ENCODE data around the gene S100P. TPM values are rescaled to one million over a fixed set of nuclear protein-coding genes. Genes with fewer than 3 reads are reported as not detected.
"Not testable (repeated sequence)": the region's sequence is repeated elsewhere in the genome, so short reads cannot be mapped to it uniquely, and the experiment has no call there.

S100P gene
- total and polyA plus RNA-seq, 9 donors = 0.41 to 3.9 (median 1.7) TPM

DNA sequence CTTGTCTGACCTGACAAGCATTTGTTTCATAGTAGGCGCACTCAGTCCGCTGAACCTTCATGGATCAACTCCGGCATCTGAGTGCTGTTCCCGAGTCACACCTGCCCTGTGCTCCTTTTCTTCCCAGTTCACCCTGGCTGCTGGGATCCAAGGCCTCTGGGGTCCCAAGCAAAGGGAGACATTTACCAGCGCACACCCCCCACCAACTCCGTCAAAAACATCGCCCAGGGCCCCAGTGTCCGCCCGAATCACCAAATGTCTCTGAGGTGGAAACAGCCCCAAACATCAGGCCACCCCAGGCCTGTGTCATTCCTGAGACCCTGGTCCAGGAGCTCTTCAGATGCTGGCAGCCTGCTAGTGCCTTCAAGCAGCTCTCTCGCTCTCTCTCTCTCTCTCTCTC lies 27.4 kb downstream of the S100P start:
- Histone ChIP-seq H3K36me3 (ENCODE audit: control insufficient read depth, insufficient read depth, low read length) (peaks cover 3% of the 10 kb centered on the region), H3K4me1 (ENCODE audit: control insufficient read depth, insufficient read depth, low read length) (peaks cover 9% of the 10 kb centered on the region), H3K27me3 (ENCODE audit: control insufficient read depth, insufficient read depth, low read length) (no peaks in the 10 kb centered on the region), H3K27ac (ENCODE audit: low read length) (no peak overlapping the region), H3K9me3 (replicated peaks; ENCODE audit: control insufficient read depth, low read depth, low read length) (no peaks in the 10 kb centered on the region), H3K4me3 (ENCODE audit: low read length) (no peak overlapping the region)
- 90% methylated on average over 8 of the region's 10 CpGs for WGBS (ENCODE audit: insufficient coverage)
- no peak for DNase-seq

DNA sequence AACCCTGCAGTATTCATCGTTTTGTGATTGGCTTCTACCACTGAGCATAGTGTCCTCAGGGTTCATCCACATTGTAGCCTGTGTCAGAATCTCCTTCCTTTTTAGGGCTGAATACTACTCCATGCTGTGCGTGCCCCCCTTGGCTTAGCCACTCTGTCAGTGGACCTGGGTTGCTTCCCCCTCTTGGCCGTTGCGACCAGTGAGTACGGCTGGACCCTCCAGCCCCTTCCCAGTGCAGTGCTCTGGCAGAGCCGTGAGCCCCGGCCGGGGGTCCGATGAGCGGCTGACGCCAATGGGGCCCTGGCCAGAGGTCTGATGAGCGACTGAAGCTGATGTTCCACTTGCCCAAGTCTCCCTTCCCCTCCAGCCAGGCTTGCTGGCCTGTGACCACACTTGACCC lies 29.2 kb downstream of the S100P start:
- no peaks in the 10 kb centered on the region for H3K9me3 ChIP-seq (replicated peaks; ENCODE audit: control insufficient read depth, low read depth, low read length)
- DNase-seq = no peak
- H3K4me3 ChIP-seq (ENCODE audit: low read length) = no peak overlapping the region
- no peak overlapping the region for H3K27ac ChIP-seq (ENCODE audit: low read length)
- peaks cover 3% of the 10 kb centered on the region for H3K36me3 ChIP-seq (ENCODE audit: control insufficient read depth, insufficient read depth, low read length)
- no peaks in the 10 kb centered on the region for H3K27me3 ChIP-seq (ENCODE audit: control insufficient read depth, insufficient read depth, low read length)
- H3K4me1 ChIP-seq (ENCODE audit: control insufficient read depth, insufficient read depth, low read length) = peaks cover 6% of the 10 kb centered on the region
- 92% methylated on average over 12 of the region's 12 CpGs for WGBS (ENCODE audit: insufficient coverage)

DNA sequence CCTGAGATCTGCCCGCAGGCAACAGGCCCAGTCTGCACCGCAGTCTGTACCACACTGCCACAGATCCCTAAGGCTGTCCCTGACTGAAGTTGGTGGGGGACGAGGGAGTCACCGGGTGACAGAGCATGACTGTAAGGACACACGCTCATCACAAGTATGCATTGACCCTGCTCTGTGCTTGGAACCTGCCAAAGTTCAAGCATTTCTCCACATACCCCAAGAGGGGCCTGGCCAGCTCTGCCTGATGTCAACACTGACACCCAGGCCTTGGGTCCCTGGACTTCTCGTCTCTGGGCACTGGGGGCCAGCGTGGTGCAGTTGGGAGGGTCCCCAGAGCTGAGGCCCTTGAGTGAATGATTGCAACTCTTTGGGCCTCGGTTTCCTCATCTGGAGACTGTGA lies 30.2 kb downstream of the S100P start:
- Histone ChIP-seq H3K9me3 (replicated peaks; ENCODE audit: control insufficient read depth, low read depth, low read length) (no peaks in the 10 kb centered on the region), H3K36me3 (ENCODE audit: control insufficient read depth, insufficient read depth, low read length) (peaks cover 2% of the 10 kb centered on the region), H3K27ac (ENCODE audit: low read length) (no peak overlapping the region), H3K27me3 (ENCODE audit: control insufficient read depth, insufficient read depth, low read length) (no peaks in the 10 kb centered on the region), H3K4me1 (ENCODE audit: control insufficient read depth, insufficient read depth, low read length) (peaks cover 4% of the 10 kb centered on the region), H3K4me3 (ENCODE audit: low read length) (no peak overlapping the region)
- DNase-seq = no peak
- 78% methylated on average over 5 of the region's 8 CpGs for WGBS (ENCODE audit: insufficient coverage)

DNA sequence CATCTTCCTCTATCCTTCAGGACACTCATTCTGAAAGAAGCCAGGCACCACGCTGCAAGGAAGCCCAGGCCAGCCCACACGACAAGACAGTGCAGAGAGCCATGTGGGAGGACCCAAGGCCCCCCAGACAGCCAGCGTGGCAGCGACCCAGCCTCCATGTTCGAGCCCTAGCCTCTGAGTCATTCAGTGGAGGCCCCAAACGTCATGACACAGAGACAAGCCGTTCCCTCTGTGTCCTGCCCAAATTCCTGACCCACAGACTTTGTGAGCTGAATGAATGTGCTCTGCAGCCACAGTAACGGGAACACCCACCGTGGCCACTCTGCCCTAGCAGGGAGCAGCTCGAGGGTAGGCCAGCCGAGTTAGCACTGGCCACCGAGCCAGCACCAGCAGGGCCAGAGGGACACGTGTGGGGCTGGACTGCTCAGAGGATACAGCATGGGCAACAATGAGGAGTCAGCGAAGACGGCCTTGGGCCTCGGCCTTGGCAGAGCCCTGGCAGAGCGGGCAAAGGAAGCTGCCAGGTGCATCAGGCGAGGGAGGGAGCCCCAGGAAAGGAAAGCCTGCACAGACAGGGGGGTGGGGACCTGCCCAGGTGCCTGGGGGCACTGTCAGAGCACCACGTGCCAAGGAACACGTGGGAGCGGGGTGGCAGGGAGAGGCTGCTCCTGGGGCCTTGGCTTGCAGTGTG lies 30.9 kb downstream of the S100P start:
- H3K27me3 ChIP-seq (ENCODE audit: control insufficient read depth, insufficient read depth, low read length) = no peaks in the 10 kb centered on the region
- peaks cover 4% of the 10 kb centered on the region for H3K4me1 ChIP-seq (ENCODE audit: control insufficient read depth, insufficient read depth, low read length)
- WGBS (ENCODE audit: insufficient coverage) = 69% methylated on average over 20 of the region's 21 CpGs
- no peaks in the 10 kb centered on the region for H3K36me3 ChIP-seq (ENCODE audit: control insufficient read depth, insufficient read depth, low read length)
- no peak overlapping the region for H3K4me3 ChIP-seq (ENCODE audit: low read length)
- no peaks in the 10 kb centered on the region for H3K9me3 ChIP-seq (replicated peaks; ENCODE audit: control insufficient read depth, low read depth, low read length)
- no peak overlapping the region for H3K27ac ChIP-seq (ENCODE audit: low read length)
- DNase-seq = no peak

DNA sequence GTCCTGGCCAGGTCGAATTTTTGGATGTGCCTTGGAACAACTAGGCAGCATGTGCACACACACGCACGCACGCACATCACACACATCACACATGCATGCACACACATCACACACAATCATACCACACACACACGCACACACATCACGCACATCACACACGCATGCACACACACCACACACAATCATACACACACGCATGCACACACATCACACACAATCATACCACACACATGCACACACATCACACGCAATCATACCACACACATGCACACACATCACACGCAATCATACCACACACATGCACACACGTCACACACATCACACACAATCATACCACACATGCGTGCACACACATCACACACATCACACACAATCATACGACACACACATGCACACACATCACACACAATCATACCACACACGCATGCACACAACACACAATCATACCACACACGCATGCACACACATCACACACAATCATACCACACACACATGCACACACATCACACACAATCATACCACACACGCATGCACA lies 31.8 kb downstream of the S100P start:
- 90% methylated on average over 9 of the region's 16 CpGs for WGBS (ENCODE audit: insufficient coverage)
- H3K27ac ChIP-seq (ENCODE audit: low read length); H3K27me3 ChIP-seq (ENCODE audit: control insufficient read depth, insufficient read depth, low read length); H3K4me3 ChIP-seq (ENCODE audit: low read length); H3K9me3 ChIP-seq (replicated peaks; ENCODE audit: control insufficient read depth, low read depth, low read length); DNase-seq; H3K4me1 ChIP-seq (ENCODE audit: control insufficient read depth, insufficient read depth, low read length); H3K36me3 ChIP-seq (ENCODE audit: control insufficient read depth, insufficient read depth, low read length): not testable (repeated sequence)

DNA sequence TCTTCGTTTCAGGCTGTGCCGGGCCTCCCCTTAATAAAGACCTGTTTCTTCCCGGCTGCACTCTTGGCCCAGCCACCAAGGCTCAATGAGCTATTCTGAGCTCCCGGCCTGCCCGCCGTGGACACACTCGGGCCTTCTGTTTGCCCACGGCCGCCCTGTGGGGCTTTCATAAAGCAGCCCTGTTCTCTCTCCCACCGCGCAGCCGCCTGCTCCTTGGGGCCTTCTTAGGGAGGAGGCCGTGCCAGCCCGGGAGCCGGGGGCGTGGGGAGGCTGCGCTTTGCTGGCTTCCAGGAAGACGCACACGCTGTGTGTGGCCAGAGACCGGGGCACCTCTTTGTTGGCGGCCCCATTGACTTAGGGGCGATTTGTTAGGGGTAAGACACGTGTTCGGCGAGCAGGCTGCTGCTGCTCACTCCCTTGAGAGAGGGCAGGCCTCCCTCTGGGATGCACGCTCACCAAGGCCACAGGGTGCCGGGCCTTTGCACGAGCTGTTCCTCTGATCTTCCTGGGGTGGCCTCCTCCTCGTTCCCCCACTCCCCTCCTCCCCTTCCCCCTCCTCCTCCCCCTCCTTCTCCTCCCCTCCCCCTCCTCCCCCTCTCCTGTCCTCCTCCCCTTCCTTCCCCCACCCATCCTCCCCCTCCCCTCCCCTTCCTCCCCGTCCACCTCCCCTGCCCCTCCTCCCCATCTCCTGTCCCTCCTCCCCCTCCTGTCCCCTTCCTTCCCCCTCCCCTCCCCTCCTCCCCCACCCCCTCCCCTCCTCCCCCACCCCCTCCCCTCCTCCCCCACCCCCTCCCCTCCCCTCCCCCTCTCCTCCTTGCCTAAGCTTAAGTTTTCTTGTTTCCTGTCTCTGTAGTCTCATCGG lies 33.6 kb downstream of the S100P start:
- H3K27ac ChIP-seq (ENCODE audit: low read length) = no peak overlapping the region
- no peak for DNase-seq
- no peak overlapping the region for H3K4me3 ChIP-seq (ENCODE audit: low read length)
- 66% methylated on average over 24 of the region's 31 CpGs for WGBS (ENCODE audit: insufficient coverage)
- H3K4me1 ChIP-seq (ENCODE audit: control insufficient read depth, insufficient read depth, low read length) = no peaks in the 10 kb centered on the region
- H3K9me3 ChIP-seq (replicated peaks; ENCODE audit: control insufficient read depth, low read depth, low read length) = no peaks in the 10 kb centered on the region
- no peaks in the 10 kb centered on the region for H3K36me3 ChIP-seq (ENCODE audit: control insufficient read depth, insufficient read depth, low read length)
- H3K27me3 ChIP-seq (ENCODE audit: control insufficient read depth, insufficient read depth, low read length) = no peaks in the 10 kb centered on the region

DNA sequence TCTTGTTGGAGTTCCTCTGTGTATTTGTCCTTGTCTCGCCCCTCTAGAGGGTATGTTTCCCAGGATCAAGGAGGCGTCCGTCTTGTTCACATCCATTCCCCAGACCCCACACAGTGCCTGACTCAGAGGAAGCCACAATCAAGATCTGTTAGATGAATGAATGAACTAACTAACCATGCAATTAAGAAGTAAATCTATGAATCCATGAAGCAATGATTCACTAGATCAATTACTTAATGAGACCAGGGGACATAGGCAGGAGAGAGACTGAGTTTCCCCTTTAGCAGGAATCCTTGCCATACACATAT lies 34.2 kb downstream of the S100P start:
- no peaks in the 10 kb centered on the region for H3K36me3 ChIP-seq (ENCODE audit: control insufficient read depth, insufficient read depth, low read length)
- no CpG with 5 or more reads among the region's 3 CpGs for WGBS (ENCODE audit: insufficient coverage)
- no peaks in the 10 kb centered on the region for H3K27me3 ChIP-seq (ENCODE audit: control insufficient read depth, insufficient read depth, low read length)
- H3K4me1 ChIP-seq (ENCODE audit: control insufficient read depth, insufficient read depth, low read length) = peaks cover 5% of the 10 kb centered on the region
- no peaks in the 10 kb centered on the region for H3K9me3 ChIP-seq (replicated peaks; ENCODE audit: control insufficient read depth, low read depth, low read length)
- no peak overlapping the region for H3K27ac ChIP-seq (ENCODE audit: low read length)
- DNase-seq = no peak
- no peak overlapping the region for H3K4me3 ChIP-seq (ENCODE audit: low read length)

DNA sequence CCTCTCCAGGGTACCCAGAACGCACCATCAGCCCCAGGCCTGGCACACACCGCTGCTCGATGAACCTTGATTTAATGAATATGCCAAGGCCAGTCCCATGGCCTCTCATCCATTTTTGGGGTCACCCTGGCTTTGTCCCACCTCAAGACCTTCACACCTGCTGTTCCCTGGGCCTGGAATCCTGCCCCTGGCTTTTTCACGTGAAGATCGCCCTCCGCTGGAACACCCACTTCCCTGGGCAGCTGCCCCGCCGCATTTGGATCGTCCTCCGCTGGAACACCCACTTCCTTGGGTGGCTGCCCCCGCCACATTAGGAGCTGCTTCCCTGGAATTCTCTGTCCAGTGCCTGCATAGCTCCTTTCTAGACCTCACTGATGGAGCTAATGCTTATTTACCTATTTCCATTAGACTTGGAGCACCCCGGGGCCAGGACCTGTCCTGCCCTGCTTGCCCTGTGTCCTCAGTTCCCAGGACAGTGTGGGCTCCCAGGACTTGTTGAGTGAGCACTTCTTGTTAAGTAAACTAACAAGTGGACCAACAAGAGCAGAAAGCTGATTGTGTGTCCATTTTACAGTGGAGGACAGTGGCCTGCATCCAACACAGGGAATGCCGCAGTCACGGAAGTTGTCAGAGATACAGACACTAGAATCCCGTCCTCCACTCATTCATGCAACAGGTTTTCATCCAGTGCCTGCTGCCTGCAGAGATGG lies 34.8 kb downstream of the S100P start:
- no peaks in the 10 kb centered on the region for H3K9me3 ChIP-seq (replicated peaks; ENCODE audit: control insufficient read depth, low read depth, low read length)
- H3K4me3 ChIP-seq (ENCODE audit: low read length) = no peak overlapping the region
- DNase-seq = no peak
- H3K4me1 ChIP-seq (ENCODE audit: control insufficient read depth, insufficient read depth, low read length) = peaks cover 5% of the 10 kb centered on the region
- H3K27ac ChIP-seq (ENCODE audit: low read length) = no peak overlapping the region
- no peaks in the 10 kb centered on the region for H3K36me3 ChIP-seq (ENCODE audit: control insufficient read depth, insufficient read depth, low read length)
- peaks cover 2% of the 10 kb centered on the region for H3K27me3 ChIP-seq (ENCODE audit: control insufficient read depth, insufficient read depth, low read length)
- WGBS (ENCODE audit: insufficient coverage) = 71% methylated on average over 14 of the region's 15 CpGs

DNA sequence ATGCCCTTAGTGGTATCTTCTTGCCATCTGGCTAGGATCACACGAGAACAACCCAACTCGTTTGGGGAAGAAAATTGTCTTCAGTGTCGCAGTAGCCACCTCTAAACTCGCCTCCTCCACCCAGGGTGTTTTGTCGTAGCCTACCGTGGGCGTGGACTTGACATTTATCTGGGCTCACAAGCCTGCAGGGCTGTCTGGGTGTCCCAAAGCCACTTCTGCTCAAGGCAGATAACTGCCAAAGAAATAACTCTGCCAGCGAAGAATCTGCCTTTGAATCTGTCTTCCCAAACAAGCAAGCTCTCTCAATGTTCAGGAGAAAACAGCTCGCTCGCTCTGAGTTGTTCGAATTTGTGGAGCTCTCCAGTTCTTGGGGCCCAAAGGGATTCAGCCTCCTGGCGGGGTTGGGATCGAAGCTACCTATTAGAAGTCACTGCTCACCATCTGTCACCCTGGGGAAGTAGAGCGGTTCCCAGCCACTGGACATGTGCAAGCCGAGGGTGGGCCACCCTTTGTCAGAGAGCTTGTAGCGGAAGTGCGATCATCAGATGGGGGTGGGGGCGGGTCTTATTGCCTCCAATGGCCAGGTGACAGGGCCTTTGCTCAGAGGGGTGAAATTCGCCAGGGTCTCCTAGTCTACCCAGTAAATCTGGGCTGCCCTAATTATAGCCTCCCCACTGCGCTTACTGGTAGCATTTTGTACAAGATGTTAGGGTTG lies 37.1 kb downstream of the S100P start:
- no peak for DNase-seq
- H3K4me1 ChIP-seq (ENCODE audit: control insufficient read depth, insufficient read depth, low read length) = peaks cover 5% of the 10 kb centered on the region
- H3K27me3 ChIP-seq (ENCODE audit: control insufficient read depth, insufficient read depth, low read length) = peaks cover 8% of the 10 kb centered on the region
- H3K27ac ChIP-seq (ENCODE audit: low read length) = no peak overlapping the region
- H3K36me3 ChIP-seq (ENCODE audit: control insufficient read depth, insufficient read depth, low read length) = no peaks in the 10 kb centered on the region
- no peaks in the 10 kb centered on the region for H3K9me3 ChIP-seq (replicated peaks; ENCODE audit: control insufficient read depth, low read depth, low read length)
- WGBS (ENCODE audit: insufficient coverage) = 54% methylated on average over 10 of the region's 20 CpGs
- H3K4me3 ChIP-seq (ENCODE audit: low read length) = no peak overlapping the region

DNA sequence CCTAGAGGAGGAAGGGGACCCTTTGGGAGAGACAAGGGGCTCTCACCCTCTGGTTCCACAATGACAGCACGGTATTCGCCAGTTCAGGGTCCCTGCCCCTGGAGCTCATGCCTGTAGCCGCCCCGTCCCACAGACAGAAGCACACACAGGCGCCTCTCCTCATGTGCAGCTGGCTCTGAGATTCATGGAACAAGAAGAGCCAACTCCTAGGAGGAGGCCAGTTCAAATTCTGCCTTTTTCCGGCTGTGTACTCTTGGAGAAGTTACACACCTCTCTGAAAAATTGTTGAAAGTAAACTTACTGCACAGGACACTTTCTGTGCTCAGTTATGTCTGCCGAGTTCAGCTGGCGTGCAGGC lies 37.6 kb downstream of the S100P start:
- Histone ChIP-seq H3K27ac (ENCODE audit: low read length) (no peak overlapping the region), H3K36me3 (ENCODE audit: control insufficient read depth, insufficient read depth, low read length) (no peaks in the 10 kb centered on the region), H3K4me1 (ENCODE audit: control insufficient read depth, insufficient read depth, low read length) (peaks cover 5% of the 10 kb centered on the region), H3K9me3 (replicated peaks; ENCODE audit: control insufficient read depth, low read depth, low read length) (no peaks in the 10 kb centered on the region), H3K4me3 (ENCODE audit: low read length) (no peak overlapping the region), H3K27me3 (ENCODE audit: control insufficient read depth, insufficient read depth, low read length) (peaks cover 8% of the 10 kb centered on the region)
- WGBS (ENCODE audit: insufficient coverage) = 78% methylated on average over 8 of the region's 8 CpGs
- no peak for DNase-seq

All from muscle of leg (tissue), 11 donors.